ENCODE results near the gene DRC7. TPM values are rescaled to one million over a fixed set of nuclear protein-coding genes. Genes with fewer than 3 reads are reported as not detected.

The DRC7 gene
- total RNA-seq, 4 donors from 2014 or later: 0.22 to 2.1 TPM; not detected in 2

GRCh38 chr16:57675741-57676551 is 18.7 kb upstream of the DRC7 start:
- 39 to 44% methylated on average over 12 of the region's 12 CpGs for WGBS, 2 donors
- Histone ChIP-seq H3K4me3 (no peak overlapping the region), H3K27ac (no peak overlapping the region), H3K36me3 (no peaks in the 10 kb centered on the region), H3K4me1 (no peaks in the 10 kb centered on the region), H3K9me3 (no peaks in the 10 kb centered on the region), H3K27me3 (peaks cover 0 to 7% of the 10 kb centered on the region in 2 donors)
- TF ChIP-seq CTCF (IDR thresholded peaks at IDR 0.05): no peak
- no peak for TF ChIP-seq EP300 (IDR thresholded peaks at IDR 0.05)
- TF ChIP-seq POLR2A (IDR thresholded peaks at IDR 0.05): no peak
- no peak for DNase-seq (ENCODE audit: low spot score in 2 of 2)

- Histone ChIP-seq H3K4me3 (no peak overlapping the region), H3K27me3 (peaks cover 0 to 7% of the 10 kb centered on the region in 2 donors), H3K9me3 (no peaks in the 10 kb centered on the region), H3K36me3 (no peaks in the 10 kb centered on the region), H3K27ac (no peak overlapping the region), H3K4me1 (no peaks in the 10 kb centered on the region)
- no peak for DNase-seq (ENCODE audit: low spot score in 2 of 2)
- WGBS, 2 donors: 66 to 69% methylated on average over 4 of the region's 4 CpGs
- TF ChIP-seq EP300 (IDR thresholded peaks at IDR 0.05): no peak
- no peak for TF ChIP-seq POLR2A (IDR thresholded peaks at IDR 0.05)
- TF ChIP-seq CTCF (IDR thresholded peaks at IDR 0.05): no peak
These were observed 18.0 kb upstream of the DRC7 start for GRCh38 chr16:57676553-57677085.

- no peak for DNase-seq (ENCODE audit: low spot score in 2 of 2)
- Histone ChIP-seq H3K36me3 (no peaks in the 10 kb centered on the region), H3K27me3 (peaks cover 0 to 3% of the 10 kb centered on the region in 2 donors), H3K27ac (no peak overlapping the region), H3K4me1 (no peaks in the 10 kb centered on the region), H3K4me3 (no peak overlapping the region), H3K9me3 (no peaks in the 10 kb centered on the region)
- WGBS, 2 donors: 61 to 62% methylated on average over 14 of the region's 14 CpGs
- TF ChIP-seq EP300 (IDR thresholded peaks at IDR 0.05) (no peak), CTCF (IDR thresholded peaks at IDR 0.05) (no peak), POLR2A (IDR thresholded peaks at IDR 0.05) (no peak)
These were observed 16.8 kb upstream of the DRC7 start for GRCh38 chr16:57677622-57678369.

DNA sequence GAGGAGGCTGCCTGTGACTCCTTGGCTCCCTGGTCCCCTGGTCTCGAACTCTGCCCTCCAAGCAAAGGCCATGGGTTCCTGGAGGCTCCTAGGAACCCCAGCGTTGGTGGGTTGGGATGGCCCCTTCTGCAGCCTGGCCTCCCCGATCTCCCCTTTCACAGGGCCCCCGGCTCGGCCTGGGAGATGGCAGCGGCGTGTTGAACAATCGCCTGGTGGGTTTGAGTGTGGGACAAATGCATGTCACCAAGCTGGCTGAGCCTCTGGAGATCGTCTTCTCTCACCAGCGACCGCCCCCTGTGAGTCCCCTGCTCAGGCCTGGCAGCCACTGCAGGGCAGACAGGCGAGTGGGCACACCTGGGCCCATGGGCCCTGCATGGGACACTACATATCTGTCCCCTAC is 15.6 kb upstream of the DRC7 start:
- no peaks in the 10 kb centered on the region for H3K36me3 ChIP-seq
- no peak overlapping the region for H3K4me3 ChIP-seq
- no peaks in the 10 kb centered on the region for H3K27me3 ChIP-seq
- no peaks in the 10 kb centered on the region for H3K4me1 ChIP-seq
- TF ChIP-seq CTCF (IDR thresholded peaks at IDR 0.05) (no peak), POLR2A (IDR thresholded peaks at IDR 0.05) (no peak), EP300 (IDR thresholded peaks at IDR 0.05) (no peak)
- no peak for DNase-seq (ENCODE audit: low spot score in 2 of 2)
- H3K27ac ChIP-seq: no peak overlapping the region
- 82 to 86% methylated on average over 11 to 12 of the region's 12 CpGs for WGBS, 2 donors
- H3K9me3 ChIP-seq: no peaks in the 10 kb centered on the region
